ENCODE measurements around the gene PRIMPOL.
A peak's percentile ranks its signal among the peaks of the same experiment; 100 is the strongest.
"Not testable (repeated sequence)": the region's sequence is repeated elsewhere in the genome, so short reads cannot be mapped to it uniquely, and the experiment has no call there.

Gene PRIMPOL

GRCh38 chr4:184649026-184649970, at the start of gene PRIMPOL, which contains the start of gene CASP3:
Gene PRIMPOL (plus strand): TSS chr4:184649738. CDS start chr4:184657141, 7,403 bp downstream.
Gene CASP3 (minus strand): TSS chr4:184649447. CDS start chr4:184638453, 10,994 bp downstream.
- H3K4me3 ChIP-seq (ENCODE audit: low read depth, low read length), result peak within 1 kb of the TSS; percentile 87
- TF ChIP-seq CTCF (IDR thresholded peaks at IDR 0.05; ENCODE audit: low read depth, low read length), result no peak

- not testable (repeated sequence) for H3K4me3 ChIP-seq (ENCODE audit: low read depth, low read length)
These were observed 48.6 kb upstream of the PRIMPOL start for GRCh38 chr4:184600982-184601381.

GRCh38 chr4:184602857-184603256, 46.7 kb upstream of the PRIMPOL start:
- not testable (repeated sequence) for H3K4me3 ChIP-seq (ENCODE audit: low read depth, low read length)

GRCh38 chr4:184607429-184607828, 42.1 kb upstream of the PRIMPOL start:
- not testable (repeated sequence) for H3K4me3 ChIP-seq (ENCODE audit: low read depth, low read length)

- no peak overlapping the region for H3K4me3 ChIP-seq (ENCODE audit: low read depth, low read length)
- TF ChIP-seq CTCF (IDR thresholded peaks at IDR 0.05; ENCODE audit: low read depth, low read length), result no peak
These were observed 37.5 kb upstream of the PRIMPOL start for GRCh38 chr4:184612074-184612473.

- TF ChIP-seq CTCF (IDR thresholded peaks at IDR 0.05; ENCODE audit: low read depth, low read length), result no peak
- H3K4me3 ChIP-seq (ENCODE audit: low read depth, low read length), result no peak overlapping the region
These were observed 36.1 kb upstream of the PRIMPOL start for GRCh38 chr4:184613405-184613804.

GRCh38 chr4:184614509-184614908, 35.0 kb upstream of the PRIMPOL start:
- TF ChIP-seq CTCF (IDR thresholded peaks at IDR 0.05; ENCODE audit: low read depth, low read length), result no peak
- H3K4me3 ChIP-seq (ENCODE audit: low read depth, low read length), result no peak overlapping the region

- H3K4me3 ChIP-seq (ENCODE audit: low read depth, low read length), result not testable (repeated sequence)
These were observed 33.4 kb upstream of the PRIMPOL start for GRCh38 chr4:184616168-184616567.

- no peak overlapping the region for H3K4me3 ChIP-seq (ENCODE audit: low read depth, low read length)
- TF ChIP-seq CTCF (IDR thresholded peaks at IDR 0.05; ENCODE audit: low read depth, low read length), result no peak
These were observed 32.6 kb upstream of the PRIMPOL start for GRCh38 chr4:184616633-184617551.

Data from WI38 (cell line).